HEK293 (cell line): Measurements from ENCODE around the gene PAK2.

ENCODE experiments used
- BCL11A ChIP-seq: fragments of 450-650 bp; formaldehyde crosslinking; IDR thresholded peaks from 2 replicates; pipeline ENCODE4 v1.5.1; 2016; ENCODE audit warnings: low read depth, missing biosample characterization, missing genetic modification characterization
- GFI1B ChIP-seq: fragments of 450-650 bp; formaldehyde crosslinking; IDR thresholded peaks from 2 replicates; pipeline ENCODE4 v1.5.1; 2016; ENCODE audit warnings: missing biosample characterization, missing genetic modification characterization
- GLIS1 ChIP-seq: fragments of 450-650 bp; formaldehyde crosslinking; IDR thresholded peaks from 2 replicates; pipeline ENCODE4 v1.5.1; 2016; ENCODE audit warnings: missing biosample characterization, missing genetic modification characterization
- GLIS2 ChIP-seq: fragments of 450-650 bp; formaldehyde crosslinking; IDR thresholded peaks from 2 replicates; pipeline ENCODE4 v1.5.1; 2016; ENCODE audit warnings: missing biosample characterization, missing genetic modification characterization
- KLF17 ChIP-seq: fragments of 450-650 bp; formaldehyde crosslinking; IDR thresholded peaks from 2 replicates; pipeline ENCODE4 v1.5.1; 2016; ENCODE audit warnings: missing biosample characterization, missing genetic modification characterization
- KLF9 ChIP-seq: fragments of 450-650 bp; formaldehyde crosslinking; IDR thresholded peaks from 2 replicates; pipeline ENCODE4 v1.5.1; 2016; ENCODE audit warnings: missing biosample characterization, missing genetic modification characterization, low read depth
- RBAK ChIP-seq: fragments of 450-650 bp; formaldehyde crosslinking; IDR thresholded peaks from 2 replicates; pipeline ENCODE4 v1.5.1; 2016; ENCODE audit warnings: missing biosample characterization, missing genetic modification characterization
- SP2 ChIP-seq: fragments of 450-650 bp; formaldehyde crosslinking; IDR thresholded peaks from 2 replicates; pipeline ENCODE4 v1.5.1; 2016; ENCODE audit warnings: missing biosample characterization, missing genetic modification characterization
- YY2 ChIP-seq: fragments of 450-650 bp; formaldehyde crosslinking; IDR thresholded peaks from 2 replicates; pipeline ENCODE4 v1.5.1; 2016; ENCODE audit warnings: missing biosample characterization, missing genetic modification characterization
- ZBTB21 ChIP-seq: fragments of 450-650 bp; formaldehyde crosslinking; IDR thresholded peaks from 2 replicates; pipeline ENCODE4 v1.5.1; 2017; ENCODE audit warnings: missing biosample characterization, missing genetic modification characterization
- ZFP69B ChIP-seq: fragments of 450-650 bp; formaldehyde crosslinking; IDR thresholded peaks from 2 replicates; pipeline ENCODE4 v1.5.1; 2016; ENCODE audit warnings: missing biosample characterization, missing genetic modification characterization
- ZIC2 ChIP-seq: fragments of 450-650 bp; formaldehyde crosslinking; IDR thresholded peaks from 2 replicates; pipeline ENCODE4 v1.5.1; 2016; ENCODE audit warnings: missing biosample characterization, missing genetic modification characterization
- ZNF121 ChIP-seq: fragments of 450-650 bp; formaldehyde crosslinking; IDR thresholded peaks from 2 replicates; pipeline ENCODE4 v1.5.1; 2016; ENCODE audit warnings: missing biosample characterization, missing genetic modification characterization
- ZNF202 ChIP-seq: fragments of 450-650 bp; formaldehyde crosslinking; IDR thresholded peaks from 2 replicates; pipeline ENCODE4 v1.5.1; 2016; ENCODE audit warnings: missing biosample characterization, missing genetic modification characterization, borderline replicate concordance
- ZNF274 ChIP-seq, 2 experiments: fragments of 200-500 bp in 1 of 2; fragments of 450-650 bp in 1 of 2; sonication (Bioruptor generic) in 1 of 2; formaldehyde crosslinking in 1 of 2; IDR thresholded peaks; 2 replicates each; pipeline versions ENCODE4 v1.5.1 to v1.6.1; 2014 to 2016; ENCODE audit warnings: borderline replicate concordance in 1 of 2, inconsistent platforms in 1 of 2, low read length in 1 of 2, missing biosample characterization in 1 of 2, missing genetic modification characterization in 1 of 2
- ZNF302 ChIP-seq: fragments of 450-650 bp; formaldehyde crosslinking; IDR thresholded peaks from 2 replicates; pipeline ENCODE4 v1.5.1; 2016; ENCODE audit warnings: missing biosample characterization, missing genetic modification characterization, low read depth
- ZNF335 ChIP-seq: fragments of 450-650 bp; formaldehyde crosslinking; conservative IDR thresholded peaks from 2 replicates; pipeline ENCODE4 v1.5.1; 2016; ENCODE audit warnings: missing biosample characterization, missing genetic modification characterization
- ZNF473 ChIP-seq: fragments of 450-650 bp; formaldehyde crosslinking; IDR thresholded peaks from 2 replicates; pipeline ENCODE4 v1.5.1; 2017; ENCODE audit warnings: missing biosample characterization, missing genetic modification characterization
- ZNF514 ChIP-seq: fragments of 450-650 bp; formaldehyde crosslinking; IDR thresholded peaks from 2 replicates; pipeline ENCODE4 v1.5.1; 2016; ENCODE audit warnings: missing biosample characterization, missing genetic modification characterization
- ZNF544 ChIP-seq: fragments of 450-650 bp; formaldehyde crosslinking; IDR thresholded peaks from 2 replicates; pipeline ENCODE4 v1.5.0; 2017; ENCODE audit warnings: missing biosample characterization, missing genetic modification characterization
- ZNF585B ChIP-seq: fragments of 450-650 bp; formaldehyde crosslinking; IDR thresholded peaks from 2 replicates; pipeline ENCODE4 v1.5.1; 2016; ENCODE audit warnings: missing biosample characterization, missing genetic modification characterization
- ZNF623 ChIP-seq: fragments of 450-650 bp; formaldehyde crosslinking; IDR thresholded peaks from 2 replicates; pipeline ENCODE4 v1.5.1; 2016; ENCODE audit warnings: missing biosample characterization, missing genetic modification characterization
- ZNF654 ChIP-seq: fragments of 450-650 bp; formaldehyde crosslinking; IDR thresholded peaks from 2 replicates; pipeline ENCODE4 v1.5.1; 2016; ENCODE audit warnings: low read depth, missing biosample characterization, missing genetic modification characterization
- ZNF658 ChIP-seq: fragments of 450-650 bp; formaldehyde crosslinking; IDR thresholded peaks from 2 replicates; pipeline ENCODE4; 2016; ENCODE audit warnings: missing biosample characterization, missing genetic modification characterization
- ZNF701 ChIP-seq: fragments of 450-650 bp; formaldehyde crosslinking; IDR thresholded peaks from 2 replicates; pipeline ENCODE4 v1.5.1; 2016; ENCODE audit warnings: missing biosample characterization, missing genetic modification characterization
- ZSCAN4 ChIP-seq: fragments of 450-650 bp; formaldehyde crosslinking; IDR thresholded peaks from 2 replicates; pipeline ENCODE4 v1.5.1; 2017; ENCODE audit warnings: missing biosample characterization, missing genetic modification characterization
- TF ChIP-seq, protein P1 (sequence below): fragments of 450-650 bp; formaldehyde crosslinking; IDR thresholded peaks from 2 replicates; pipeline ENCODE4 v1.5.1; 2017; ENCODE audit warnings: missing biosample characterization, missing genetic modification characterization
- TF ChIP-seq, protein P2 (sequence below): fragments of 450-650 bp; formaldehyde crosslinking; optimal IDR thresholded peaks from 2 replicates; pipeline ENCODE3; 2016; ENCODE audit warnings: missing biosample characterization, mild to moderate bottlenecking, missing genetic modification characterization
- TF ChIP-seq, protein P3 (sequence below): fragments of 450-650 bp; formaldehyde crosslinking; IDR thresholded peaks from 2 replicates; pipeline ENCODE4 v1.5.1; 2017; ENCODE audit warnings: missing biosample characterization, missing genetic modification characterization
- TF ChIP-seq, protein P4 (sequence below): IDR thresholded peaks from 2 replicates; pipeline ENCODE4 v1.6.1; 2011; ENCODE audit warnings: mild to moderate bottlenecking, low read depth, low read length, borderline replicate concordance

The PAK2 gene

GRCh38 chr3:196712514-196713413 is 26.9 kb upstream of the PAK2 start (continued):
- TF ChIP-seq ZNF544 (tag by site-specific recombination) (no peak), ZNF654 (tag by site-specific recombination) (no peak), RBAK (tag by site-specific recombination) (no peak), BCL11A (tag by site-specific recombination) (no peak), ZNF658 (tag by site-specific recombination) (no peak), ZNF121 (no peak; the same call in 1 of the 2 replicates), ZNF585B (tag by site-specific recombination) (no peak), ZNF274 (IDR thresholded peaks at IDR 0.05; ENCODE audit: low read length) (no peak), ZNF274 (tag by site-specific recombination; IDR thresholded peaks at IDR 0.05; ENCODE audit: borderline replicate concordance) (no peak), ZNF473 (tag by site-specific recombination) (no peak), ZIC2 (no peak), SP2 (no peak), YY2 (tag by site-specific recombination) (no peak), ZBTB21 (tag by site-specific recombination) (no peak), ZNF514 (tag by site-specific recombination) (no peak), ZNF202 (no peak), ZNF701 (no peak), KLF9 (tag by site-specific recombination) (0 out of 2 replicates have a peak, but pooled peaks have one; percentile 5), GFI1B (tag by site-specific recombination) (no peak), ZNF623 (tag by site-specific recombination) (no peak), ZNF302 (no peak), ZSCAN4 (no peak), ZNF335 (peak; percentile 51), ZFP69B (tag by site-specific recombination) (no peak), GLIS2 (0 out of 2 replicates have a peak, but pooled peaks have one; percentile 10), KLF17 (tag by site-specific recombination) (no peak), GLIS1 (no peak)
- TF ChIP-seq, protein P1, sequence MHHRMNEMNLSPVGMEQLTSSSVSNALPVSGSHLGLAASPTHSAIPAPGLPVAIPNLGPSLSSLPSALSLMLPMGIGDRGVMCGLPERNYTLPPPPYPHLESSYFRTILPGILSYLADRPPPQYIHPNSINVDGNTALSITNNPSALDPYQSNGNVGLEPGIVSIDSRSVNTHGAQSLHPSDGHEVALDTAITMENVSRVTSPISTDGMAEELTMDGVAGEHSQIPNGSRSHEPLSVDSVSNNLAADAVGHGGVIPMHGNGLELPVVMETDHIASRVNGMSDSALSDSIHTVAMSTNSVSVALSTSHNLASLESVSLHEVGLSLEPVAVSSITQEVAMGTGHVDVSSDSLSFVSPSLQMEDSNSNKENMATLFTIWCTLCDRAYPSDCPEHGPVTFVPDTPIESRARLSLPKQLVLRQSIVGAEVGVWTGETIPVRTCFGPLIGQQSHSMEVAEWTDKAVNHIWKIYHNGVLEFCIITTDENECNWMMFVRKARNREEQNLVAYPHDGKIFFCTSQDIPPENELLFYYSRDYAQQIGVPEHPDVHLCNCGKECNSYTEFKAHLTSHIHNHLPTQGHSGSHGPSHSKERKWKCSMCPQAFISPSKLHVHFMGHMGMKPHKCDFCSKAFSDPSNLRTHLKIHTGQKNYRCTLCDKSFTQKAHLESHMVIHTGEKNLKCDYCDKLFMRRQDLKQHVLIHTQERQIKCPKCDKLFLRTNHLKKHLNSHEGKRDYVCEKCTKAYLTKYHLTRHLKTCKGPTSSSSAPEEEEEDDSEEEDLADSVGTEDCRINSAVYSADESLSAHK (tag by site-specific recombination): no peak
- TF ChIP-seq, protein P2, sequence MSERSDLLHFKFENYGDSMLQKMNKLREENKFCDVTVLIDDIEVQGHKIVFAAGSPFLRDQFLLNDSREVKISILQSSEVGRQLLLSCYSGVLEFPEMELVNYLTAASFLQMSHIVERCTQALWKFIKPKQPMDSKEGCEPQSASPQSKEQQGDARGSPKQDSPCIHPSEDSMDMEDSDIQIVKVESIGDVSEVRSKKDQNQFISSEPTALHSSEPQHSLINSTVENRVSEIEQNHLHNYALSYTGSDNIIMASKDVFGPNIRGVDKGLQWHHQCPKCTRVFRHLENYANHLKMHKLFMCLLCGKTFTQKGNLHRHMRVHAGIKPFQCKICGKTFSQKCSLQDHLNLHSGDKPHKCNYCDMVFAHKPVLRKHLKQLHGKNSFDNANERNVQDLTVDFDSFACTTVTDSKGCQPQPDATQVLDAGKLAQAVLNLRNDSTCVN (tag by site-specific recombination): peak; percentile 57
- TF ChIP-seq, protein P3, sequence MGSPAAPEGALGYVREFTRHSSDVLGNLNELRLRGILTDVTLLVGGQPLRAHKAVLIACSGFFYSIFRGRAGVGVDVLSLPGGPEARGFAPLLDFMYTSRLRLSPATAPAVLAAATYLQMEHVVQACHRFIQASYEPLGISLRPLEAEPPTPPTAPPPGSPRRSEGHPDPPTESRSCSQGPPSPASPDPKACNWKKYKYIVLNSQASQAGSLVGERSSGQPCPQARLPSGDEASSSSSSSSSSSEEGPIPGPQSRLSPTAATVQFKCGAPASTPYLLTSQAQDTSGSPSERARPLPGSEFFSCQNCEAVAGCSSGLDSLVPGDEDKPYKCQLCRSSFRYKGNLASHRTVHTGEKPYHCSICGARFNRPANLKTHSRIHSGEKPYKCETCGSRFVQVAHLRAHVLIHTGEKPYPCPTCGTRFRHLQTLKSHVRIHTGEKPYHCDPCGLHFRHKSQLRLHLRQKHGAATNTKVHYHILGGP (tag by site-specific recombination): no peak
- TF ChIP-seq, protein P4, sequence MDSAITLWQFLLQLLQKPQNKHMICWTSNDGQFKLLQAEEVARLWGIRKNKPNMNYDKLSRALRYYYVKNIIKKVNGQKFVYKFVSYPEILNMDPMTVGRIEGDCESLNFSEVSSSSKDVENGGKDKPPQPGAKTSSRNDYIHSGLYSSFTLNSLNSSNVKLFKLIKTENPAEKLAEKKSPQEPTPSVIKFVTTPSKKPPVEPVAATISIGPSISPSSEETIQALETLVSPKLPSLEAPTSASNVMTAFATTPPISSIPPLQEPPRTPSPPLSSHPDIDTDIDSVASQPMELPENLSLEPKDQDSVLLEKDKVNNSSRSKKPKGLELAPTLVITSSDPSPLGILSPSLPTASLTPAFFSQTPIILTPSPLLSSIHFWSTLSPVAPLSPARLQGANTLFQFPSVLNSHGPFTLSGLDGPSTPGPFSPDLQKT: no peak
- TF ChIP-seq, all 188 proteins: peak for 12
